GM12801 (cell line): ENCODE data around the gene TGFBR2.

Experiments used
- TF ChIP-seq, protein P1 (sequence below): IDR thresholded peaks from one replicate; pipeline ENCODE4 v1.5.1; 2011; ENCODE audit warnings: control low read depth; ENCODE audit not compliant: insufficient read length; ENCODE audit errors: extremely low read depth

The TGFBR2 gene

DNA sequence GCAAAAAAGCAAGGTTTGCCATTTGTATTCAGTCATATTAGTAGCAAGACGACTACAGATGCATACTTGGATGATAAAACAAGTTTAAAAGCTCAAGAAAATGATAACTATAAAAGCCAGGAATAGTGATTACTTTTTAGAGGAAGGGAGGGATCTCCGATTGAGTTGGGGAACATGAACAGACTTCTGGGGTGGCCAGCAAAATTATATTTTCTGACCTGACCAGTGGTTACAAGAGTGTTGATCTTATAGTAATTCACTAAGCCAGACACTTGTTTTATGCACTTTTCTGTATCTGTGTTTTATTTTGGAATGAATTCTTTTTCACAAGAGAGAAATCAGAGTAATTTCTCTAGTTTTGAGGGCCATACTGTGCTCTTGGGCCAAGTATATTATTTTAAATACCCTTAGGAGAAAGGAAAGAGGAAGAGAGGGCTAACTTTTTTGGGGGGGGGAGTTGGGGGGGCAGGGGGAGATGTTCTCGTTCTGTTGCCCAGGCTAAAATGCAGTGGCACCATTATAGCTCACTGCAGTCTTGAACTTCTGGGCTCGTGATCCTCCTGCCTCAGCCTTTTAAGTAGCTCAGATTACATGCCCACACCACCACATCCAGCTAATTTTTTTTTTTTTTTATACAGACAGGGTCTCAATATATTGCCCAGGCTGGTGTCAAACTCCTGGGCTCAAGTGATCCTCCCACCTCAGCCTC is 57.3 kb downstream of the TGFBR2 start:
- TF ChIP-seq, protein P1, sequence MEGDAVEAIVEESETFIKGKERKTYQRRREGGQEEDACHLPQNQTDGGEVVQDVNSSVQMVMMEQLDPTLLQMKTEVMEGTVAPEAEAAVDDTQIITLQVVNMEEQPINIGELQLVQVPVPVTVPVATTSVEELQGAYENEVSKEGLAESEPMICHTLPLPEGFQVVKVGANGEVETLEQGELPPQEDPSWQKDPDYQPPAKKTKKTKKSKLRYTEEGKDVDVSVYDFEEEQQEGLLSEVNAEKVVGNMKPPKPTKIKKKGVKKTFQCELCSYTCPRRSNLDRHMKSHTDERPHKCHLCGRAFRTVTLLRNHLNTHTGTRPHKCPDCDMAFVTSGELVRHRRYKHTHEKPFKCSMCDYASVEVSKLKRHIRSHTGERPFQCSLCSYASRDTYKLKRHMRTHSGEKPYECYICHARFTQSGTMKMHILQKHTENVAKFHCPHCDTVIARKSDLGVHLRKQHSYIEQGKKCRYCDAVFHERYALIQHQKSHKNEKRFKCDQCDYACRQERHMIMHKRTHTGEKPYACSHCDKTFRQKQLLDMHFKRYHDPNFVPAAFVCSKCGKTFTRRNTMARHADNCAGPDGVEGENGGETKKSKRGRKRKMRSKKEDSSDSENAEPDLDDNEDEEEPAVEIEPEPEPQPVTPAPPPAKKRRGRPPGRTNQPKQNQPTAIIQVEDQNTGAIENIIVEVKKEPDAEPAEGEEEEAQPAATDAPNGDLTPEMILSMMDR, result no peak

DNA sequence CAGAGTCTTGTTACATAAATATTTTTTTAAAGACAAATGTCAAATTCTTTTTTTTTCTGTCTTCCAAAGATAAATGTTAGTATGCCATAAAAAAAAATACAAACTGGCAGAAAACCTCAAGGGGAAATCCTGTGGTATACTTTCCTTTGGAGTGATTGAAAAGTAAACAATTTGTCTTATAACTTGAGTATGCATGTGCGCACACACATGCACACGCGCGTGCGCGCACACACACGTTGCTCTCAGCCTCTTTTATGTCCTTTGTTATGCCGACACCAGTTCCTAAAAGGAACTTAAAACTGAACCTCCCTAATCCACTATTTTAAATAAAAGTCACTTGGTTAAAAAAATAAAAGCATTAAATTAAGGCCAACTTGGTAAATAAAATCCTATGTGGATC is 58.1 kb downstream of the TGFBR2 start:
- TF ChIP-seq, protein P1, result no peak

DNA sequence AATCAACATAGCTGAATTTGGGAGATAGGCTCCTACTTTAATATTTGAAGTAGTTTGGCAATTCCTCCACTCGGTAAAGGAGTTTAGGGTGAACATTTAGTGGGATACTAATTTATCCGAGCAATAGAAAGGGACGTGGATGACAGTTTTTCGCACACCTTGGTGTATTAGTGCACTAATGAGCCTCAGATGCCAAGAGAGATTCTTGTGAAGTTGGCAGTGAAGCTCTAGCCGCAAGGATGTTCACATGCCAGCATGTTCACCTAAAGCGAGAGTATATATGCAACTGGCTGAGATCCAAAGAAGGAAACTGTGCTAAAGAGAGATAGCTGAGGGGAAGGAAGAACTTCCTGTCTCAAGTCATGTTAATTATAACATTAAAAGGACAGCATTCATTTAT is 58.5 kb downstream of the TGFBR2 start:
- TF ChIP-seq, protein P1, result no peak

DNA sequence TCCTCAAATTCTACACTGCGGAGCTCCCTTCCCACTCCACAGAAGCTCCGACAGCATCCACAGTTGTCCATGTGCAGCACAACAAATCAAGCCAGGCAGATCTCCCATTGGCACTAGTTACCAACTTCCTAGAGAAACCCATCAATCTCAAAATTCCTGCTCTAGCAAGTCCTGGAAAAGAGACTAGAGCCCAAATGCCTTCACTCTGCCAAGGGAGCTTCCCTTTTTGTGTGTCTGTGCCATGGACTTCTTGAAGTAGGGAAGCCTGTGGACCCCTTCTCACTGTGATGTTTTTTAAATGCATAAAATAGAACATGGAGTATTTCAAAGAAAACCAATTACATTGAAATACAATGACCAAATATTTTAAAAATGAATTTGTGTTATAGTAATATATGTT is 59.1 kb downstream of the TGFBR2 start:
- TF ChIP-seq, protein P1, result no peak

DNA sequence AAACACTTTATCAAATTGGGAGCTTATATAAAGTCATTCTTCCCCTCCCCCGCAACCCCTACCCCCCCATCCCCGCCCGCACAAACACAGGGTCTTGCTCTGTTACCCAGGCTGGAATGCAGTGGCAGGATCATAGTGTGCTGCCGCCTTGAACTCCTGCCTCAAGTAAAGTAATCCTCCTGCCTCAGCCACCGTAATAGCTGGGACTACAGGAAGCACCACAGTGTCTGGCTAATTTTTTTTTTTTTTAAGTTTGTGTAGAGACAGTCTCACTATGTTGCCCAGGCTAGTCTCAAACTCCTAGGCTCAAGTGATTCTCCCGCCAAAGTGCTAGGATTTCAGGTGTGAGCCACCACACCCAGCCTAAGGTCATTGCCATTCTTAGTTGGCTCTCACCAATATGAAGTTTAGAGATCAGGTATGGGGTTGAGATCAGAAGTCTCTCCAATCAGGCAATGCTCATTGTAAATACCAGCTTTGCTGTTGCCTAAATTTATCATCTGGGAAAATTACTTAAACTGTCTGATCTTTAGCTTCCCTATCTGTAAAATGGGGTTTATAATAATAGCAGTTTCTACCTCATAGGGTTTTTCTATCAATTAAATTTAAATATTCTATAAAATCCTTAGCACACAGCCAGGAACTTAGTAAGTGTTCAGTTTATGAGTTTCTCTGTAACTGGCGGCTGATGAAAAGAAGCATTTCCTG is 60.3 kb downstream of the TGFBR2 start:
- TF ChIP-seq, protein P1, result no peak

DNA sequence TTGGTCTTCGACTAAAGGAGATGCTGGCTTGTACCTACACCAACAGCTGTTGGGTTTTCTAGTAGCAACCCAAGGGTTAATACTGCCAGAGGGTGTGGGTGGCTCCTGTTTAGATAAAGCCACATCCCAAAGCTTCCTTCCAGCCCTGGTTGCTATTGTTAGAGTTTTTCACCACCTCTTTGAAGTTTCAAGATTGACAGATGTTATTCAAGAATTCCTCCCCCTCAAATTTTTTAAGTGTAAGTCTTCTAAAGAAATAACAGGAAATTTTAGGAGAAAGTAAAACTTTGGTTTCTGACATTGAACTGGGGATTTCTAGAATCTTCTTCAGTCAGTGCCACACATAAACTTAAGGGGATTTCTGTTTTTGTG is 60.9 kb downstream of the TGFBR2 start:
- TF ChIP-seq, protein P1, result no peak

DNA sequence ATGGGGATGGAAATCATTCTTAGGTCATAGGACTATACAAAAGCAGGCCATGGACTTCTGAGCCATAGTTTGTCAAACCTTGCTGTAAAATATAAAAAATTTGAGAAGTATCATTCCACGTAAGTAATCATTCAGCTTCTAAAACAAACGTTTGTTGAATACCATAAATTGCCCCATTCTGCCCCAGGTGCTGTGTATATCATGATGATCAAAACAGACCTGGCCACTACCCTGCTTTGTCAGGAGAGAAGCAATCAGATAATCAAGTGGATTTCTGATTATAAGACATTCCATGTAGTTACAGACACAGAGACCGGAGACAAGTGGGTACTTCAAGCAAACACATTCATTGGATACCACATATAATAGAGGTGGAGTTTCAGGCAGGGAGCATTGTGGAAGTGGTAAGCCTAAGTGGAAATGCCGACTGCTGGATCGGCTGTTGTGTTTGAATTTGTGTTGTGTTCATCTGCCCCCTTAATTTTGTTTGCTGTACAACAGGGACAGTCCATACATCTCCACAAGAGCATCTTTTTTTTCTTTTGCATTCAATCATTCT is 61.7 kb downstream of the TGFBR2 start:
- TF ChIP-seq, protein P1, result no peak
